SK-N-SH (cell line): ENCODE measurements around the gene ETFA. TPM values are rescaled to one million over a fixed set of nuclear protein-coding genes. Genes with fewer than 3 reads are reported as not detected.

Experiments
- CTCF ChIA-PET: fragments of 300-600, 350-600 bp; formaldehyde crosslinking; extraction: SDS; loops from one replicate; lab custom pipeline; 2021; lab: Yijun Ruan, JAX
- POLR2A ChIA-PET: fragments of 350-600 bp; sonication (Branson Sonifier 250); formaldehyde crosslinking; extraction: SDS; loops from one replicate; lab custom pipeline; 2020; ENCODE audit warnings: antibody characterized with exemption, inconsistent platforms; lab: Yijun Ruan, JAX
- DNase-seq: peaks from one replicate; pipeline ENCODE4 v3.0.0; 2012
- H2AFZ ChIP-seq: fragments of 200-600 bp; sonication (generic); 2 replicates; pipeline ENCODE4 v1.8.1; 2016; ENCODE audit warnings: antibody characterized with exemption, mild to moderate bottlenecking, low read depth
- H3F3A ChIP-seq: fragments of 200-600 bp; sonication (generic); replicated peaks from 2 replicates; pipeline ENCODE3; 2016; ENCODE audit warnings: antibody characterized with exemption, mild to moderate bottlenecking; ENCODE audit not compliant: insufficient read depth
- H3K27ac ChIP-seq, 2 experiments: fragments of 200-500 bp in 1 of 2; fragments of 200-600 bp in 1 of 2; sonication (Bioruptor generic) in 1 of 2; sonication (generic), shearing (Covaris generic) in 1 of 2; 2 replicates each; pipeline versions ENCODE4 v1.5.1 to v1.6.1; 2014 to 2016; ENCODE audit warnings: low read depth in 2 of 2, inconsistent platforms in 1 of 2, low read length in 1 of 2, mild to moderate bottlenecking in 1 of 2, mixed read lengths in 1 of 2
- H3K27me3 ChIP-seq: fragments of 200-600 bp; sonication (generic), shearing (Covaris generic); 2 replicates; pipeline ENCODE4 v1.6.1; 2016; ENCODE audit warnings: mixed run types; ENCODE audit not compliant: insufficient read depth
- H3K36me3 ChIP-seq, 2 experiments: fragments of 200-500 bp in 1 of 2; fragments of 200-600 bp in 1 of 2; sonication (Bioruptor generic) in 1 of 2; sonication (generic) in 1 of 2; replicated peaks in 1 of 2; 2 replicates each; pipeline versions ENCODE3 to v1.5.1; 2014 to 2016; ENCODE audit warnings: low read length in 1 of 2, mild to moderate bottlenecking in 1 of 2; ENCODE audit not compliant: insufficient read depth in 2 of 2, control insufficient read depth in 1 of 2
- H3K4me1 ChIP-seq, 2 experiments: fragments of 200-500 bp in 1 of 2; fragments of 200-600 bp in 1 of 2; sonication (Bioruptor generic) in 1 of 2; sonication (generic), shearing (Covaris generic) in 1 of 2; 2 replicates each; pipeline versions ENCODE4 v1.5.1 to v1.6.1; 2014 to 2016; ENCODE audit warnings: low read depth in 1 of 2, low read length in 1 of 2, mixed run types in 1 of 2; ENCODE audit not compliant: insufficient read depth in 2 of 2, control insufficient read depth in 1 of 2
- H3K4me2 ChIP-seq: fragments of 200-600 bp; sonication (generic), shearing (Covaris generic); 2 replicates; pipeline ENCODE4 v1.6.1; 2017; ENCODE audit warnings: mixed run types
- H3K4me3 ChIP-seq, 2 experiments: fragments of 200-500 bp in 1 of 2; fragments of 200-600 bp in 1 of 2; sonication (Bioruptor generic) in 1 of 2; sonication (generic), shearing (Covaris generic) in 1 of 2; 2 replicates each; pipeline versions ENCODE4 v1.5.1 to v1.8.1; 2014 to 2016; ENCODE audit warnings: low read depth in 2 of 2, inconsistent platforms in 1 of 2, low read length in 1 of 2, mild to moderate bottlenecking in 1 of 2, mixed read lengths in 1 of 2, moderate library complexity in 1 of 2
- H3K79me2 ChIP-seq: fragments of 200-600 bp; sonication (generic); 2 replicates; pipeline ENCODE4 v1.8.1; 2017; ENCODE audit warnings: mild to moderate bottlenecking; ENCODE audit not compliant: insufficient read depth
- H3K9ac ChIP-seq: fragments of 200-600 bp; sonication (generic); 2 replicates; pipeline ENCODE4 v1.6.1; 2017; ENCODE audit warnings: mixed run types
- H3K9me2 ChIP-seq: fragments of 200-600 bp; sonication (generic); 2 replicates; pipeline ENCODE4 v1.6.1; 2017; ENCODE audit warnings: mixed run types
- H3K9me3 ChIP-seq: fragments of 200-600 bp; sonication (generic); 2 replicates; pipeline ENCODE4 v1.6.1; 2017; ENCODE audit warnings: mixed run types, mild to moderate bottlenecking, moderate library complexity
- H4K20me1 ChIP-seq: fragments of 200-600 bp; sonication (generic); 2 replicates; pipeline ENCODE4 v1.6.1; 2017; ENCODE audit warnings: mild to moderate bottlenecking, mixed run types; ENCODE audit not compliant: insufficient read depth
- ELF1 ChIP-seq: IDR thresholded peaks from 2 replicates; pipeline ENCODE4 v1.4.0; 2012
- EP300 ChIP-seq, 2 experiments: IDR thresholded peaks; 2 replicates each; pipeline versions ENCODE4 v1.4.0 to v1.6.1; 2012; ENCODE audit warnings: borderline replicate concordance in 1 of 2, low read depth in 1 of 2, low read length in 1 of 2
- EZH2phosphoT487 ChIP-seq: fragments of 200-600 bp; sonication (generic); IDR thresholded peaks from 2 replicates; pipeline ENCODE4 v1.6.1; 2017; ENCODE audit warnings: low read depth, mixed run types, mild to moderate bottlenecking, antibody characterized with exemption, moderate library complexity, borderline replicate concordance
- FOXJ3 ChIP-seq: sonication (generic); formaldehyde crosslinking; IDR thresholded peaks from 2 replicates; pipeline ENCODE4 v1.5.1; 2020; ENCODE audit warnings: mild to moderate bottlenecking, missing genetic modification reagents
- GABPA ChIP-seq: IDR thresholded peaks from 2 replicates; pipeline ENCODE4 v1.4.0; 2012; ENCODE audit warnings: low read depth, mild to moderate bottlenecking
- JUND ChIP-seq: IDR thresholded peaks from 2 replicates; pipeline ENCODE4 v1.4.0; 2012
- MXI1 ChIP-seq: IDR thresholded peaks from 2 replicates; pipeline ENCODE4 v1.6.1; 2012; ENCODE audit warnings: mild to moderate bottlenecking, low read depth, low read length, improper control_type of control experiment
- NFIC ChIP-seq: IDR thresholded peaks from 2 replicates; pipeline ENCODE4 v1.4.0; 2012; ENCODE audit warnings: borderline replicate concordance
- NRF1 ChIP-seq: IDR thresholded peaks from 2 replicates; pipeline ENCODE4 v1.6.1; 2012; ENCODE audit warnings: low read depth, mild to moderate bottlenecking, low read length
- POLR2AphosphoS5 ChIP-seq: IDR thresholded peaks from 2 replicates; pipeline ENCODE4 v1.6.1; 2012; ENCODE audit warnings: low read depth, low read length
- RXRA ChIP-seq: IDR thresholded peaks from 2 replicates; pipeline ENCODE4 v1.4.0; 2012; ENCODE audit warnings: low read depth, mild to moderate bottlenecking, borderline replicate concordance
- WGBS: methylation state at CpG from one replicate; pipeline ENCODE4 v1.1.6; 2017; ENCODE audit warnings: low lambda C conversion rate; 5-methylcytosine and 5-hydroxymethylcytosine counted together
- polyA plus RNA-seq, 3 experiments: library from polyadenylated mRNA; depleted of rRNA; stranded (reverse); fragments of >200 nt; gene quantifications; 2 replicates each; pipeline ENCODE4 v1.2.3, GENCODE V29; 2012
- TF ChIP-seq, protein P1 (sequence below): fragments of 200-600 bp; sonication (generic); IDR thresholded peaks from 2 replicates; pipeline ENCODE4 v1.6.1; 2017; ENCODE audit warnings: antibody characterized with exemption, mild to moderate bottlenecking, moderate library complexity
- TF ChIP-seq, protein P2 (sequence below): IDR thresholded peaks from 2 replicates; pipeline ENCODE4 v1.6.1; 2012; ENCODE audit warnings: mild to moderate bottlenecking, low read depth, low read length, moderate library complexity
- TF ChIP-seq, protein P3 (sequence below): IDR thresholded peaks from 2 replicates; pipeline ENCODE4 v1.4.0; 2012; ENCODE audit warnings: low read depth, borderline replicate concordance

ETFA gene
- polyA plus RNA-seq, 1 of the 3 experiments (the other 2 are of a cell fraction): 122 TPM

DNA sequence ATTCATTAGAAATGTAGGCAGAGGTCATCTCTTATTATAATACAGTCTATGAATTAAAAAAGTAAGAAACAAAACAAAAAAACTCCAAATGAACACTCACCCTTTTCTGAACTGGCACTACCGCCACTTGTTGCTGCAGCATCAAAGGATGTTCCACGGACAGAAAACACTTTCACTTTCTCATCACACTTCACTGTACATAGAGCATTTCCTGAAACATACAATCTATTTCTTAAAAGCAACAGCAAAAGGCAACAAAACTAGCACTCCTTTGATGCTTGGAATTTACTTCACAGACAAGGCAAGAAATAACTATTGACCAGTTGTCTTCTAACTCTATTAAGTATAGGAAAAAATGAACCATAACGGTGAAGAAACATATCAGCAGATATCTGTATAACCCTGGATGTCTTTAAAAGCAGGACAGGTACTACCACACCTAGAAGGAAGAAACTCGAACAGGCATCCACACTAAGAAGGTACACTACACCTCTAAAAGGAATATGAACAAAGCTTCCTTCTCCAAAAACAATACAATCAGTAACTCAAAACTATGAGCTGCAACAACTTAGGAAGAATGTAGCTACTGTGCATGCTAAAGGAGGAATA is 24.9 kb downstream of the ETFA start:
- peaks cover 29 to 51% of the 10 kb centered on the region in 2 experiments for H3K36me3 ChIP-seq
- TF ChIP-seq NRF1: no peak
- no peak for TF ChIP-seq GABPA
- TF ChIP-seq POLR2AphosphoS5: no peak
- TF ChIP-seq JUND: no peak
- TF ChIP-seq, protein P1, sequence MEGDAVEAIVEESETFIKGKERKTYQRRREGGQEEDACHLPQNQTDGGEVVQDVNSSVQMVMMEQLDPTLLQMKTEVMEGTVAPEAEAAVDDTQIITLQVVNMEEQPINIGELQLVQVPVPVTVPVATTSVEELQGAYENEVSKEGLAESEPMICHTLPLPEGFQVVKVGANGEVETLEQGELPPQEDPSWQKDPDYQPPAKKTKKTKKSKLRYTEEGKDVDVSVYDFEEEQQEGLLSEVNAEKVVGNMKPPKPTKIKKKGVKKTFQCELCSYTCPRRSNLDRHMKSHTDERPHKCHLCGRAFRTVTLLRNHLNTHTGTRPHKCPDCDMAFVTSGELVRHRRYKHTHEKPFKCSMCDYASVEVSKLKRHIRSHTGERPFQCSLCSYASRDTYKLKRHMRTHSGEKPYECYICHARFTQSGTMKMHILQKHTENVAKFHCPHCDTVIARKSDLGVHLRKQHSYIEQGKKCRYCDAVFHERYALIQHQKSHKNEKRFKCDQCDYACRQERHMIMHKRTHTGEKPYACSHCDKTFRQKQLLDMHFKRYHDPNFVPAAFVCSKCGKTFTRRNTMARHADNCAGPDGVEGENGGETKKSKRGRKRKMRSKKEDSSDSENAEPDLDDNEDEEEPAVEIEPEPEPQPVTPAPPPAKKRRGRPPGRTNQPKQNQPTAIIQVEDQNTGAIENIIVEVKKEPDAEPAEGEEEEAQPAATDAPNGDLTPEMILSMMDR: no peak
- TF ChIP-seq, protein P2, sequence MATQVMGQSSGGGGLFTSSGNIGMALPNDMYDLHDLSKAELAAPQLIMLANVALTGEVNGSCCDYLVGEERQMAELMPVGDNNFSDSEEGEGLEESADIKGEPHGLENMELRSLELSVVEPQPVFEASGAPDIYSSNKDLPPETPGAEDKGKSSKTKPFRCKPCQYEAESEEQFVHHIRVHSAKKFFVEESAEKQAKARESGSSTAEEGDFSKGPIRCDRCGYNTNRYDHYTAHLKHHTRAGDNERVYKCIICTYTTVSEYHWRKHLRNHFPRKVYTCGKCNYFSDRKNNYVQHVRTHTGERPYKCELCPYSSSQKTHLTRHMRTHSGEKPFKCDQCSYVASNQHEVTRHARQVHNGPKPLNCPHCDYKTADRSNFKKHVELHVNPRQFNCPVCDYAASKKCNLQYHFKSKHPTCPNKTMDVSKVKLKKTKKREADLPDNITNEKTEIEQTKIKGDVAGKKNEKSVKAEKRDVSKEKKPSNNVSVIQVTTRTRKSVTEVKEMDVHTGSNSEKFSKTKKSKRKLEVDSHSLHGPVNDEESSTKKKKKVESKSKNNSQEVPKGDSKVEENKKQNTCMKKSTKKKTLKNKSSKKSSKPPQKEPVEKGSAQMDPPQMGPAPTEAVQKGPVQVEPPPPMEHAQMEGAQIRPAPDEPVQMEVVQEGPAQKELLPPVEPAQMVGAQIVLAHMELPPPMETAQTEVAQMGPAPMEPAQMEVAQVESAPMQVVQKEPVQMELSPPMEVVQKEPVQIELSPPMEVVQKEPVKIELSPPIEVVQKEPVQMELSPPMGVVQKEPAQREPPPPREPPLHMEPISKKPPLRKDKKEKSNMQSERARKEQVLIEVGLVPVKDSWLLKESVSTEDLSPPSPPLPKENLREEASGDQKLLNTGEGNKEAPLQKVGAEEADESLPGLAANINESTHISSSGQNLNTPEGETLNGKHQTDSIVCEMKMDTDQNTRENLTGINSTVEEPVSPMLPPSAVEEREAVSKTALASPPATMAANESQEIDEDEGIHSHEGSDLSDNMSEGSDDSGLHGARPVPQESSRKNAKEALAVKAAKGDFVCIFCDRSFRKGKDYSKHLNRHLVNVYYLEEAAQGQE: no peak
- no peak for TF ChIP-seq NFIC
- no peak for TF ChIP-seq FOXJ3 (CRISPR knock-in tag)
- TF ChIP-seq RXRA: no peak
- TF ChIP-seq MXI1: no peak
- TF ChIP-seq EZH2phosphoT487: no peak
- no peak for TF ChIP-seq ELF1
- TF ChIP-seq, protein P3, sequence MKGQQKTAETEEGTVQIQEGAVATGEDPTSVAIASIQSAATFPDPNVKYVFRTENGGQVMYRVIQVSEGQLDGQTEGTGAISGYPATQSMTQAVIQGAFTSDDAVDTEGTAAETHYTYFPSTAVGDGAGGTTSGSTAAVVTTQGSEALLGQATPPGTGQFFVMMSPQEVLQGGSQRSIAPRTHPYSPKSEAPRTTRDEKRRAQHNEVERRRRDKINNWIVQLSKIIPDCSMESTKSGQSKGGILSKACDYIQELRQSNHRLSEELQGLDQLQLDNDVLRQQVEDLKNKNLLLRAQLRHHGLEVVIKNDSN: no peak
- no peak for TF ChIP-seq EP300 (IDR thresholded peaks at IDR 0.05; ENCODE audit: borderline replicate concordance in 1 of 2, low read depth in 1 of 2, low read length in 1 of 2)

More for the DNA sequence above, 24.9 kb downstream of the ETFA start:
- no peaks in the 10 kb centered on the region for H3K27me3 ChIP-seq
- H3K4me3 ChIP-seq: no peak overlapping the region
- POLR2A ChIA-PET: no interaction called here
- no peaks in the 10 kb centered on the region for H3K9me2 ChIP-seq
- no peak overlapping the region for H2AFZ ChIP-seq
- no peaks in the 10 kb centered on the region for H3K4me1 ChIP-seq
- no peak overlapping the region for H3K4me2 ChIP-seq
- H3K27ac ChIP-seq: no peak overlapping the region
- no peak overlapping the region for H3K9ac ChIP-seq
- no peaks in the 10 kb centered on the region for H3K9me3 ChIP-seq
- H3F3A ChIP-seq: no peaks in the 10 kb centered on the region
- WGBS: 86% methylated on average over 4 of the region's 4 CpGs
- peaks cover 18% of the 10 kb centered on the region; the same call in 1 of the 2 replicates for H3K79me2 ChIP-seq
- H4K20me1 ChIP-seq: no peaks in the 10 kb centered on the region
- no peak for DNase-seq
- CTCF ChIA-PET: interaction anchor here (0.6 to 1.6 kb wide), 6 partner anchors 19 to 139 kb away, joined by 3 to 4 read pairs (median 3); no protein-coding TSS in a partner anchor
